ACC112 (cell line): ENCODE results near the gene UBA6.
A peak's percentile ranks its signal among the peaks of the same experiment; 100 is the strongest.

ENCODE experiments used
- H2AFZ ChIP-seq: fragments of 200-600 bp; sonication (generic); one replicate; pipeline ENCODE4 v1.6.0; 2017; ENCODE audit warnings: antibody characterized with exemption, low read length; ENCODE audit not compliant: unreplicated experiment
- H3K27ac ChIP-seq: fragments of 200-600 bp; sonication (generic); 2 replicates; pipeline ENCODE4 v1.5.1; 2014; ENCODE audit warnings: low read depth, mild to moderate bottlenecking, antibody characterized with exemption, low read length, moderate library complexity
- H3K27me3 ChIP-seq: fragments of 200-600 bp; sonication (generic); 2 replicates; pipeline ENCODE4 v1.6.1; 2014; ENCODE audit warnings: mild to moderate bottlenecking, antibody characterized with exemption, low read length, moderate library complexity, mixed read lengths; ENCODE audit not compliant: insufficient read depth
- H3K36me3 ChIP-seq: fragments of 200-600 bp; sonication (generic); 2 replicates; pipeline ENCODE4 v1.6.1; 2016; ENCODE audit warnings: mild to moderate bottlenecking, antibody characterized with exemption, low read length, moderate library complexity, mixed read lengths; ENCODE audit not compliant: insufficient read depth
- H3K4me1 ChIP-seq: fragments of 200-600 bp; sonication (generic); one replicate; pipeline ENCODE4 v1.6.1; 2016; ENCODE audit warnings: low read length, mixed read lengths; ENCODE audit not compliant: insufficient read depth, unreplicated experiment, control insufficient read depth
- H3K4me3 ChIP-seq: fragments of 200-600 bp; sonication (generic); 2 replicates; pipeline ENCODE4 v1.5.1; 2014; ENCODE audit warnings: mild to moderate bottlenecking, low read depth, low read length
- H3K79me2 ChIP-seq: fragments of 200-600 bp; sonication (generic); one replicate; pipeline ENCODE4 v1.6.0; 2016; ENCODE audit warnings: low read length; ENCODE audit not compliant: control insufficient read depth, unreplicated experiment, insufficient read depth

The UBA6 gene

GRCh38 chr4:67616478-67616877, 84.5 kb downstream of the UBA6 start:
- H2AFZ ChIP-seq, result no peak overlapping the region
- no peak overlapping the region for H3K27ac ChIP-seq
- no peaks in the 10 kb centered on the region for H3K79me2 ChIP-seq
- H3K36me3 ChIP-seq, result peaks cover 53% of the 10 kb centered on the region
- H3K4me1 ChIP-seq, result peaks cover 5% of the 10 kb centered on the region
- H3K27me3 ChIP-seq, result no peaks in the 10 kb centered on the region
- H3K4me3 ChIP-seq, result no peak overlapping the region

DNA sequence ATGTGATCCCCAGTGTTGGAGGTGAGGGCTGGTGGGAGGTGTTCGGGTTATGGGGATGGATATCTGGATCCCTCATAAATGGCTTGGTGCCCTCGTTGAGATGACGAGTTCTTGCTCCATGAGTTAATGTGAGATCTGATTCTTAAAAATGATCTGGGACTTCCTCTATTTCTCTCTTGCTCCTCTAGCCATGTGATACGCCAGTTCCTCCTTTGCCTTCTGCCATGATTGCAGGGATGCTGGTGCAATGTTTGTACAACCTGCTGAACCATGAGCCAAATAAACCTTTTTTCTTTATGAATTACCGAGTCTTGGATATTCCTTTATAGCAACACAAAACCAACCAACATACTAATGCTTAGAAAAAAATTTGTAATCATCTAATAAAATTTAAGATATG, 85.8 kb downstream of the UBA6 start:
- Histone ChIP-seq H3K4me3 (no peak overlapping the region), H3K79me2 (no peaks in the 10 kb centered on the region), H3K4me1 (peaks cover 5% of the 10 kb centered on the region), H3K27ac (no peak overlapping the region), H2AFZ (no peak overlapping the region), H3K36me3 (peaks cover 47% of the 10 kb centered on the region), H3K27me3 (no peaks in the 10 kb centered on the region)

DNA sequence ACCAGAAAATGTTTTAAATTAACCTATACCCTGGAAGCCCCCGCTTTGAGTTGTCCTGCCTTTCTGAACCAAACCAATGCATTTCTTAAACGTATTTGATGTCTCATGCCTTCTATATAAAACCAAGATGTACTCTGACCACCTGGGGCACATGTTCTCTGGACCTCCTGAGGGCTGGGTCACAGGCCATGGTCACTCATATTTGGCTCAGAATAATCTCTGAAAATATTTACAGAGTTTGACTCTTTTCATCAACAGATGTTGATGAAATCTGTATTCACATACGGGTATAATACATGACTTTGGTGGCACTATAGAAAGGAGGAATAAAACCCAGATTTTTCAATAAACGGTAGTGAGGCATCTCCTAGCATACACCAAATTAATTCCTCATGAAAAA, 86.8 kb downstream of the UBA6 start:
- no peak overlapping the region for H3K27ac ChIP-seq
- no peaks in the 10 kb centered on the region for H3K79me2 ChIP-seq
- peaks cover 5% of the 10 kb centered on the region for H3K4me1 ChIP-seq
- H3K4me3 ChIP-seq, result no peak overlapping the region
- no peaks in the 10 kb centered on the region for H3K27me3 ChIP-seq
- no peak overlapping the region for H2AFZ ChIP-seq
- H3K36me3 ChIP-seq, result peaks cover 42% of the 10 kb centered on the region

DNA sequence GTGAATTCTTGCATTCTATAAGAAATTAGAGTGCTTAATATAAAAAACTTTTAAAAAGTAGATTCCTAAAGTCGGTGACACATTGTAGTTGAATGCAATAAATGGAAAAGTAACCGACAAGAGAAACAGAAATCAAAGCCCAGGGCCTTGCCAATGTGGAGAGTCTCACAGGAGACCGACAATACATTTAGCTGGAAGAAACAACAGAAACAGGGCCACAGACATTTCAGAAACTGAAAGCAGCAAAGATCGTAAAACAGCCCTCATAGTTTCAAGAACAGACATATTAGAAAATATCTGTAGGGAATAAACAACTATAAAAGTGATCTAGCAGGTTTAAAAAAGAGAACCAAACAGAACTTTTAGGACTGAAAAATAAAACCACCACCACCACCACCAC, 92.9 kb downstream of the UBA6 start:
- peak overlapping the region; percentile 39 for H2AFZ ChIP-seq
- no peak overlapping the region for H3K27ac ChIP-seq
- peak overlapping the region; percentile 48 for H3K4me3 ChIP-seq
- peaks cover 8% of the 10 kb centered on the region for H3K36me3 ChIP-seq
- H3K79me2 ChIP-seq, result no peaks in the 10 kb centered on the region
- H3K4me1 ChIP-seq, result no peaks in the 10 kb centered on the region
- no peaks in the 10 kb centered on the region for H3K27me3 ChIP-seq

DNA sequence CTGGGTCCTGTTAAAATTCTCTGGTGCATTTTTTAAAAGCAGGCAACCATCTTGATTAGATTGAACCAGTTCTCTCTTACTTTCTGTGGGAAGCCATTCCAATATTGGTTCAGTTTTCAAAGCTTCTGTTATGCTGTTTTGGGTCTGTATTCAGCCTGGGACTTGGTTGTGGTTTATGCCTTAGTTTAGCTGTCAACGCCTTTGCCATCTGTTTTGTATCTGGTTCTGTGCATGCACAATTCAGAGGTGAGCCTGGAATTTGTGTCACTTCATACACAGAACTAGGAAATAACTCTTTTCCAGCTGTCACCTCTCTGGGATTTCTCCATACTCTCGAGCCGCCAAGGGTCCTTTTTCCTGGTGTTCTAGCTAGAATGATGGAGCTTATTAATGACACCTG, 96.2 kb downstream of the UBA6 start:
- Histone ChIP-seq H3K27ac (no peak overlapping the region), H3K36me3 (no peaks in the 10 kb centered on the region), H3K4me1 (no peaks in the 10 kb centered on the region), H2AFZ (no peak overlapping the region), H3K27me3 (no peaks in the 10 kb centered on the region), H3K4me3 (no peak overlapping the region), H3K79me2 (no peaks in the 10 kb centered on the region)

DNA sequence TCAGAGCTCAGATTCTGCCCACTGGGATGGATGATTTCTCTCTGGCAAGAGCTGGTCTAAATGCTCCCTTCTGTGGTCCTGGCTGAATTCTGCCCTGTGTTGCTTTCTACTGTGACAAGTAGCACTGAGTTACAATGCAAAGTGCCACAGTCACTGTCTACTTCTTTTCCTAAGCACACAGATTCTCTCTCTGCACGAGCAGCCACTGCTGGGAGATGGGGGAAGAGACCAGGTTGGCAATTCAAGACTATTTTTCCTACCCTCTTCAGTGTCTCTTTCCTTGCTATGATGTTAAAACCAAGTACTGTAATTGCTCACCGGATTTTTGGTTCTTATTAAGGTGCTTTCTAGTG, 97.0 kb downstream of the UBA6 start:
- Histone ChIP-seq H3K27me3 (peaks cover 4% of the 10 kb centered on the region; the same call in 1 of the 2 replicates), H3K4me1 (no peaks in the 10 kb centered on the region), H3K4me3 (no peak overlapping the region), H3K36me3 (no peaks in the 10 kb centered on the region), H3K79me2 (no peaks in the 10 kb centered on the region), H2AFZ (no peak overlapping the region), H3K27ac (no peak overlapping the region)

- Histone ChIP-seq H2AFZ (no peak overlapping the region), H3K27me3 (peaks cover 9% of the 10 kb centered on the region; the same call in 1 of the 2 replicates), H3K79me2 (no peaks in the 10 kb centered on the region), H3K36me3 (no peaks in the 10 kb centered on the region), H3K27ac (no peak overlapping the region), H3K4me1 (no peaks in the 10 kb centered on the region), H3K4me3 (no peak overlapping the region)
Measured at GRCh38 chr4:67603310-67604028, 97.5 kb downstream of the UBA6 start.

DNA sequence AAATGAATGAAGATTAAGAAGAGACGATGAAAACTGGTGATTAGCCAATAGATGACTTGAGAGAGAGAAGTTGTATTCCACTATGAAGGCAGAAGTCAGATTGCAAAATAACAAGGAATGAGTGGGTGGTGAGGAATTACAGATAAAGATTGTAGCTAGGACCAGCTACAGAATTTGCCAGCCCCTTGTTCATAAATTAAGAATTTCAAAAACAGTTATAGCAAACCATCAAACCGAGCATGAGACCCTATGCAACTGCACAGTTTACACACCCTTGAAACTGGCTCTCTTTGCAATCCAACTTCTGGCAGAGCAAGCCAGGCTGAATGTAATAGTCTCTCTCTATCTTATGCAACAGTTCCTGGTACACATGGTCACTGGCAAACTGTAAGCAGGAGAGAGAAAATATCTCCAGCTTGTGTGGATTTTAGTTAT, 107.2 kb downstream of the UBA6 start:
- H3K27ac ChIP-seq, result no peak overlapping the region
- H2AFZ ChIP-seq, result peak overlapping the region; percentile 21
- peaks cover 9% of the 10 kb centered on the region; the same call in 1 of the 2 replicates for H3K27me3 ChIP-seq
- H3K79me2 ChIP-seq, result no peaks in the 10 kb centered on the region
- H3K36me3 ChIP-seq, result no peaks in the 10 kb centered on the region
- H3K4me1 ChIP-seq, result peaks cover 11% of the 10 kb centered on the region
- no peak overlapping the region for H3K4me3 ChIP-seq

DNA sequence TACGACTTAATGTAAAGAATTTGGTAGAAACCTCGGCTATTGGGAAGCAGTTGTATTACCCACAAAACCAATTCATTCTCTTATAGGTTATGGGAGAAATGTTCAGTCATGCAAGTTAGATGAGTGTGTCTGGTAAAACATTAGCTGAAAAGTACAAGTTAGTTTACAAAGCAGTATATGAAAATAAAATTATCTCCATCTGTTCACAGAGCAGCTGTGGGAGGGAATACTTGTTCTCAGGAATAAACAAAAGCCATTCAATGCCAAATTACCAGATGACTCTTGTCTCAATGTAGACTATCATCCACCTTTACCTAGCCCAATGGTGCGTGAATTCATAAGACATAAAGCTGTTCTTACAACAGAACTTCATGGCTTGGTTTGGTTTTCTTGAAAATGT, 113.8 kb downstream of the UBA6 start:
- Histone ChIP-seq H3K4me1 (no peaks in the 10 kb centered on the region), H3K27ac (no peak overlapping the region), H2AFZ (no peak overlapping the region), H3K4me3 (no peak overlapping the region), H3K79me2 (no peaks in the 10 kb centered on the region), H3K36me3 (no peaks in the 10 kb centered on the region), H3K27me3 (no peaks in the 10 kb centered on the region)

- Histone ChIP-seq H2AFZ (no peak overlapping the region), H3K4me3 (no peak overlapping the region), H3K36me3 (no peaks in the 10 kb centered on the region), H3K79me2 (no peaks in the 10 kb centered on the region), H3K27ac (no peak overlapping the region), H3K4me1 (no peaks in the 10 kb centered on the region), H3K27me3 (no peaks in the 10 kb centered on the region)
Measured at GRCh38 chr4:67584496-67584895, 116.5 kb downstream of the UBA6 start.

DNA sequence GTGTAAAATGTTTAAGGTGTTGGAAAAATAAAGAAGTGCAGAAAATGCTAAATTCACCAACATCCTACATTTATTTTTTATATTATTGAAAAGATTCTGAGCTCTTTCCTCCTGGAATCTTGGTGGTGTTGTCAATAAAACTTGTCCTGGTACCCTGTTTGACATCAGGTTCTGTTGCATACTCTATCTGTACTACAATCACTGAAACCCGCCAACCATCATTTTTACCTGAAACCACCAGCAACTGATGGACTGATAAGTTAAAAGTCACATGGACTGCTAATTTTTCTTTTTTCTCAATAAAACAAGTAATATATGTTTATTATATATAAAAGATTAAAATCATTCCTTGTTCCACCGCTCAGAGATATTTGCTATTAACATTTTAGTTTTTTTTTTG, 119.0 kb downstream of the UBA6 start:
- no peak overlapping the region for H3K27ac ChIP-seq
- H3K4me1 ChIP-seq, result no peaks in the 10 kb centered on the region
- H3K27me3 ChIP-seq, result no peaks in the 10 kb centered on the region
- no peak overlapping the region for H2AFZ ChIP-seq
- no peaks in the 10 kb centered on the region for H3K36me3 ChIP-seq
- H3K79me2 ChIP-seq, result no peaks in the 10 kb centered on the region
- H3K4me3 ChIP-seq, result no peak overlapping the region
